CD8-positive, alpha-beta memory T cell (primary cell): Measurements from ENCODE around the gene ATG10. TPM values are rescaled to one million over a fixed set of nuclear protein-coding genes. Genes with fewer than 3 reads are reported as not detected.

Source experiments
- CTCF ChIA-PET: fragments of 350-600 bp; sonication (Branson Sonifier 250); formaldehyde crosslinking; loops from one replicate; lab custom pipeline; 2021; ENCODE audit warnings: antibody characterized with exemption; lab: Charles Lee
- POLR2A ChIA-PET: fragments of 350-600 bp; sonication (Branson Sonifier 250); formaldehyde crosslinking; loops from one replicate; lab custom pipeline; 2021; ENCODE audit warnings: antibody characterized with exemption; lab: Charles Lee
- DNase-seq, 5 donors: peaks; one replicate each; pipeline versions ENCODE4 v3.0.0 to v3.0.0-alpha.2; 2020 to 2022; ENCODE audit warnings: mixed read lengths in 1 of 5
- H3K27ac ChIP-seq: one replicate; pipeline ENCODE4 v1.7.0; 2013; ENCODE audit warnings: low read depth, mild to moderate bottlenecking, low read length, moderate library complexity
- H3K27me3 ChIP-seq: 2 replicates; pipeline ENCODE4 v1.7.0; 2013; ENCODE audit warnings: low read length, mild to moderate bottlenecking; ENCODE audit not compliant: insufficient read depth, poor library complexity, severe bottlenecking
- H3K36me3 ChIP-seq: 2 replicates; pipeline ENCODE4 v1.7.0; 2013; ENCODE audit warnings: mild to moderate bottlenecking, low read length, moderate library complexity; ENCODE audit not compliant: insufficient read depth
- H3K4me1 ChIP-seq: 2 replicates; pipeline ENCODE4 v1.7.0; 2013; ENCODE audit warnings: mild to moderate bottlenecking, low read length, moderate library complexity; ENCODE audit not compliant: insufficient read depth
- H3K4me3 ChIP-seq: 2 replicates; pipeline ENCODE4 v1.7.0; 2013; ENCODE audit warnings: mild to moderate bottlenecking, low read length
- H3K9me3 ChIP-seq: 2 replicates; pipeline ENCODE4 v1.7.0; 2013; ENCODE audit warnings: mild to moderate bottlenecking, low read length
- H3K27ac Mint-ChIP-seq, 8 donors: one replicate each; pipeline ENCODE4 v1.8.0; 2020 to 2021; ENCODE audit warnings: mixed read lengths in 8 of 8, mild to moderate bottlenecking in 6 of 8, inconsistent platforms in 3 of 8, moderate library complexity in 3 of 8
- H3K27me3 Mint-ChIP-seq, 2 donors: one replicate each; pipeline ENCODE4 v1.8.0; 2020 to 2021; ENCODE audit warnings: mixed read lengths in 2 of 2, mild to moderate bottlenecking in 1 of 2, moderate library complexity in 1 of 2
- H3K36me3 Mint-ChIP-seq, 3 donors: one replicate each; pipeline ENCODE4 v1.8.0; 2020 to 2021; ENCODE audit warnings: mixed read lengths in 3 of 3, inconsistent platforms in 1 of 3, mild to moderate bottlenecking in 1 of 3
- H3K4me1 Mint-ChIP-seq, 3 donors: one replicate each; pipeline ENCODE4 v1.8.0; 2020 to 2021; ENCODE audit warnings: mixed read lengths in 3 of 3, inconsistent platforms in 1 of 3, mild to moderate bottlenecking in 1 of 3
- H3K4me3 Mint-ChIP-seq, 7 donors: one replicate each; pipeline ENCODE4 v1.8.0; 2020 to 2021; ENCODE audit warnings: mixed read lengths in 7 of 7, mild to moderate bottlenecking in 6 of 7, moderate library complexity in 4 of 7, inconsistent platforms in 2 of 7
- H3K9me3 Mint-ChIP-seq, 5 donors: one replicate each; pipeline ENCODE4 v1.8.0; 2020 to 2022; ENCODE audit warnings: mixed read lengths in 5 of 5, mild to moderate bottlenecking in 3 of 5, moderate library complexity in 2 of 5, inconsistent platforms in 1 of 5
- polyA plus RNA-seq: library from polyadenylated mRNA; unstranded; fragments of 300-500 nt; fragmentation: Illumina TruSeq; gene quantifications from one replicate; pipeline ENCODE4 v1.2.3, GENCODE V29; 2021
- total RNA-seq, 2 experiments: library from RNA; stranded (reverse); gene quantifications; one replicate each; pipeline ENCODE4 v1.2.3, GENCODE V29; 2021

ATG10 gene
- total and polyA plus RNA-seq, 3 experiments from 2014 or later: 8.3 to 10.3 (median 8.8) TPM

- ChIA-PET POLR2A (no interaction called here), CTCF (interaction anchor here (1.0 kb wide), 1 partner anchor 11 kb away, joined by 3 read pairs; no protein-coding TSS in a partner anchor)
- no peaks in the 10 kb centered on the region for H3K27me3 Mint-ChIP-seq
- Histone ChIP-seq H3K4me1 (no peaks in the 10 kb centered on the region), H3K4me3 (no peak overlapping the region), H3K27ac (no peak overlapping the region), H3K36me3 (no peaks in the 10 kb centered on the region), H3K9me3 (no peaks in the 10 kb centered on the region), H3K27me3 (no peaks in the 10 kb centered on the region)
- peaks cover 0 to 8% (median 8%) of the 10 kb centered on the region in 3 donors for H3K36me3 Mint-ChIP-seq
- H3K27ac Mint-ChIP-seq: peak overlapping the region in 1 of 8 donors; percentile 62
- DNase-seq: no peak
- no peak overlapping the region for H3K4me3 Mint-ChIP-seq
- peaks cover 8 to 14% (median 14%) of the 10 kb centered on the region in 3 donors for H3K4me1 Mint-ChIP-seq
- no peaks in the 10 kb centered on the region for H3K9me3 Mint-ChIP-seq
Observed at GRCh38 chr5:82176115-82176814, 204.4 kb downstream of the ATG10 start.

DNA sequence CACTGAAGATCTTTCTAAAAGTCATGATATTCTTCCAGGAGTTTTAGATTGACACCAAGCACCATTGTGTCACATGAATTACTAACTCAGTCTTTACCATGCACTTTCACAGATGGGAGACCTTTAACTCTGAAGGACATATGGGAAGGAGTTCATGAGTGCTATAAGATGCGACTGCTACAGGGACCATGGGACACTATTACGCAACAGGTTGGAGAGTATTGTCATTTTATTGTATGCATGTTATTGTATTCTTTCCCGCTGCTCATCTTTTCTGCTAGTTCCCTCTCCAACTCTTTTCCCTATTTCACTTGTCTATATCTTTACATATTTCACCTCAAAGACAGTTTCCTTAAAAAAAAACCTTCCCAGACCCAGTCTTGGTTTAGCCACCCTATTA is 206.6 kb downstream of the ATG10 start:
- CTCF ChIA-PET: interaction anchor here (1.2 kb wide), 1 partner anchor 753 kb away, joined by 3 read pairs; no protein-coding TSS in a partner anchor
- H3K4me1 ChIP-seq: no peaks in the 10 kb centered on the region
- no peaks in the 10 kb centered on the region for H3K9me3 ChIP-seq

DNA sequence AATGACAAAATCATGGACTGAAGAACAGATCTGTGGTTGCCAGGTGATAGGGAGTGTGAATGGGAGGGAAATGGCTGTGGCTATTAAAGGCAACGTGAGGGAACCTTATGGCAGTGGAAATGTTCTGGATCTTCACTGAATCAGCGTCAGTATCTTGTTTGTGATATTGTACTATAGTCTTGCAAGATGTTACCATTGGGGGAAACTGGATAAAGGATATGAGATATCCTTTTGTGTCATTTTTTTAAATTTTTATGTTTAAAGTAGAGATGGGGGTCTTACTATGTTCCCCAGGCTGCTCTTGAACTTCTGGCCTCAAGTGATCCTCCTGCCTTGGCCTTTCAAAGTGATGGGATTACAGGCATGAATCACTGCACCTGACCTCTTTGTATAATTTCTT is 210.8 kb downstream of the ATG10 start:
- CTCF ChIA-PET: no interaction called here
- no peak overlapping the region for H3K27ac Mint-ChIP-seq
- POLR2A ChIA-PET: no interaction called here
- Histone ChIP-seq H3K27me3 (no peaks in the 10 kb centered on the region), H3K9me3 (no peaks in the 10 kb centered on the region), H3K36me3 (no peaks in the 10 kb centered on the region), H3K4me1 (no peaks in the 10 kb centered on the region), H3K4me3 (no peak overlapping the region), H3K27ac (no peak overlapping the region)
- H3K4me1 Mint-ChIP-seq: no peaks in the 10 kb centered on the region
- no peaks in the 10 kb centered on the region for H3K9me3 Mint-ChIP-seq
- H3K27me3 Mint-ChIP-seq: no peaks in the 10 kb centered on the region
- no peak for DNase-seq
- H3K36me3 Mint-ChIP-seq: peaks cover 7 to 14% (median 12%) of the 10 kb centered on the region in 3 donors
- no peak overlapping the region for H3K4me3 Mint-ChIP-seq

More for the DNA sequence above, 206.6 kb downstream of the ATG10 start:
- Mint-ChIP-seq H3K4me3 (no peak overlapping the region), H3K36me3 (peaks cover 7 to 13% (median 12%) of the 10 kb centered on the region in 3 donors), H3K9me3 (no peaks in the 10 kb centered on the region), H3K27me3 (no peaks in the 10 kb centered on the region), H3K27ac (peak overlapping the region in 1 of 8 donors; percentile 7), H3K4me1 (peaks cover 8 to 14% (median 14%) of the 10 kb centered on the region in 3 donors)
- DNase-seq: no peak
- H3K4me3 ChIP-seq: no peak overlapping the region
- H3K27me3 ChIP-seq: no peaks in the 10 kb centered on the region
- no peak overlapping the region for H3K27ac ChIP-seq
- POLR2A ChIA-PET: no interaction called here
- no peaks in the 10 kb centered on the region for H3K36me3 ChIP-seq

DNA sequence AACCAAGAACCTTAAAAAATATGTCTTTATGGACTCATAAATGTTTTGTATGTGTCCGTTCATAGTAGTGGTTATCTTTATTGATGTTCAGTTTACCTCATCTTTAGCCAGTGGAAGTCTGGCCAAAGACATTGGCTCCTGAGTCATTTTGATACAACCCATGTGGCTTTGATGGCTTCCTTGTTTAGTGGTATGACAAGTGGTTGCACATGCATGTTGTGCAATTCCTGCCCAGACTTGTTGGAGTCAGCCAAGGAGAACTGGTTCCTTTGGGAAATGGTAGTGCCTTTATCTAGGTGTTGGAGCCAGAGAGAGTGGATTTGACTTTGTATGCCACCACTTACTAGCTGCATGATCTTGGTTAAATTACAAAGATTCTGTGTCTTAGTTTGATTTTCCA is 212.0 kb downstream of the ATG10 start:
- CTCF ChIA-PET: no interaction called here
- H3K27ac Mint-ChIP-seq: no peak overlapping the region
- Histone ChIP-seq H3K27ac (no peak overlapping the region), H3K9me3 (no peaks in the 10 kb centered on the region), H3K4me3 (no peak overlapping the region), H3K4me1 (no peaks in the 10 kb centered on the region), H3K27me3 (no peaks in the 10 kb centered on the region), H3K36me3 (no peaks in the 10 kb centered on the region)
- H3K36me3 Mint-ChIP-seq: peaks cover 7 to 11% (median 10%) of the 10 kb centered on the region in 3 donors
- DNase-seq: no peak
- no peaks in the 10 kb centered on the region for H3K4me1 Mint-ChIP-seq
- POLR2A ChIA-PET: no interaction called here
- no peaks in the 10 kb centered on the region for H3K27me3 Mint-ChIP-seq
- H3K4me3 Mint-ChIP-seq: no peak overlapping the region
- H3K9me3 Mint-ChIP-seq: no peaks in the 10 kb centered on the region

- Histone ChIP-seq H3K27ac (no peak overlapping the region), H3K36me3 (no peaks in the 10 kb centered on the region), H3K9me3 (no peaks in the 10 kb centered on the region), H3K4me1 (no peaks in the 10 kb centered on the region), H3K4me3 (no peak overlapping the region), H3K27me3 (no peaks in the 10 kb centered on the region)
- Mint-ChIP-seq H3K27me3 (no peaks in the 10 kb centered on the region), H3K4me1 (no peaks in the 10 kb centered on the region), H3K9me3 (no peaks in the 10 kb centered on the region), H3K36me3 (peaks cover 8 to 13% (median 9%) of the 10 kb centered on the region in 3 donors), H3K27ac (peak overlapping the region in 1 of 8 donors; percentile 18), H3K4me3 (no peak overlapping the region)
- POLR2A ChIA-PET: no interaction called here
- DNase-seq: no peak
- CTCF ChIA-PET: no interaction called here
Observed at GRCh38 chr5:82185851-82186250, 214.0 kb downstream of the ATG10 start.

- no peaks in the 10 kb centered on the region for H3K4me1 Mint-ChIP-seq
- no peaks in the 10 kb centered on the region for H3K27me3 Mint-ChIP-seq
Observed at GRCh38 chr5:82197550-82197949, 225.7 kb downstream of the ATG10 start.

GRCh38 chr5:82204567-82204966 is 232.7 kb downstream of the ATG10 start:
- Mint-ChIP-seq H3K4me1 (no peaks in the 10 kb centered on the region), H3K27me3 (no peaks in the 10 kb centered on the region), H3K27ac (no peak overlapping the region), H3K4me3 (no peak overlapping the region), H3K36me3 (peaks cover 0 to 2% (median 0%) of the 10 kb centered on the region in 3 donors), H3K9me3 (no peaks in the 10 kb centered on the region)
- no peaks in the 10 kb centered on the region for H3K27me3 ChIP-seq
- H3K4me1 ChIP-seq: no peaks in the 10 kb centered on the region
- no peak overlapping the region for H3K27ac ChIP-seq
- H3K36me3 ChIP-seq: no peaks in the 10 kb centered on the region
- POLR2A ChIA-PET: no interaction called here
- H3K4me3 ChIP-seq: no peak overlapping the region
- DNase-seq: no peak
- CTCF ChIA-PET: no interaction called here
- H3K9me3 ChIP-seq: no peaks in the 10 kb centered on the region

More at GRCh38 chr5:82197550-82197949, 225.7 kb downstream of the ATG10 start:
- Mint-ChIP-seq H3K4me3 (no peak overlapping the region), H3K9me3 (no peaks in the 10 kb centered on the region), H3K27ac (no peak overlapping the region), H3K36me3 (peaks cover 0 to 3% (median 0%) of the 10 kb centered on the region in 3 donors)
- Histone ChIP-seq H3K27me3 (no peaks in the 10 kb centered on the region), H3K27ac (no peak overlapping the region), H3K9me3 (no peaks in the 10 kb centered on the region), H3K4me1 (no peaks in the 10 kb centered on the region), H3K36me3 (no peaks in the 10 kb centered on the region), H3K4me3 (no peak overlapping the region)
- DNase-seq: no peak
- ChIA-PET POLR2A (no interaction called here), CTCF (no interaction called here)

DNA sequence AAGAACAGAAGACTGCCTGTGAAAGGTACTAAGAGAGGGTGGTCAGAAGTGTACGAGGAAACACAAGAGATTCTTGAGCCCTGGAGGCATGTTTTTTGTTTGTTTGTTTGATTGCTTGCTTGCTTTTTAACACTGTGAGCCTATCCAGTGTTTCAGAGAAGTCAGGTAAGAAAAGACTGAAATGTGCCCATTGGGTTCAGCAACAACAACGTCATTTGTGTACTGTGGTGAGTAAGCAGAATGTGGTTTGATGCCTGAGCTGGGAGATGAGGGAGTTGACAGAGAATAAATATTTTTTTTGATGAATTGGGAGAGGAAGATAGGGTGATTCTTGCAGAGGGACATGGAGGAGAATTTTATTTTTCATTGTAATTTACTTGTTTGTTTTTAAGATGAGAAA is 233.2 kb downstream of the ATG10 start:
- ChIA-PET CTCF (no interaction called here), POLR2A (no interaction called here)
- Mint-ChIP-seq H3K36me3 (peaks cover 0 to 2% (median 0%) of the 10 kb centered on the region in 3 donors), H3K27ac (no peak overlapping the region), H3K9me3 (no peaks in the 10 kb centered on the region), H3K27me3 (no peaks in the 10 kb centered on the region), H3K4me1 (no peaks in the 10 kb centered on the region), H3K4me3 (no peak overlapping the region)
- Histone ChIP-seq H3K36me3 (no peaks in the 10 kb centered on the region), H3K9me3 (no peaks in the 10 kb centered on the region), H3K27ac (no peak overlapping the region), H3K4me3 (no peak overlapping the region), H3K27me3 (no peaks in the 10 kb centered on the region), H3K4me1 (no peaks in the 10 kb centered on the region)
- no peak for DNase-seq
